SH-SY5Y (cell line): Measurements from ENCODE around the gene CES3.

Experiments
- GATA2 ChIP-seq: IDR thresholded peaks from 2 replicates; pipeline ENCODE4 v1.6.1; 2011; ENCODE audit warnings: mild to moderate bottlenecking, low read depth, low read length
- GATA3 ChIP-seq: IDR thresholded peaks from 2 replicates; pipeline ENCODE4 v1.6.1; 2011; ENCODE audit warnings: low read depth, mild to moderate bottlenecking, low read length, moderate library complexity

DNA sequence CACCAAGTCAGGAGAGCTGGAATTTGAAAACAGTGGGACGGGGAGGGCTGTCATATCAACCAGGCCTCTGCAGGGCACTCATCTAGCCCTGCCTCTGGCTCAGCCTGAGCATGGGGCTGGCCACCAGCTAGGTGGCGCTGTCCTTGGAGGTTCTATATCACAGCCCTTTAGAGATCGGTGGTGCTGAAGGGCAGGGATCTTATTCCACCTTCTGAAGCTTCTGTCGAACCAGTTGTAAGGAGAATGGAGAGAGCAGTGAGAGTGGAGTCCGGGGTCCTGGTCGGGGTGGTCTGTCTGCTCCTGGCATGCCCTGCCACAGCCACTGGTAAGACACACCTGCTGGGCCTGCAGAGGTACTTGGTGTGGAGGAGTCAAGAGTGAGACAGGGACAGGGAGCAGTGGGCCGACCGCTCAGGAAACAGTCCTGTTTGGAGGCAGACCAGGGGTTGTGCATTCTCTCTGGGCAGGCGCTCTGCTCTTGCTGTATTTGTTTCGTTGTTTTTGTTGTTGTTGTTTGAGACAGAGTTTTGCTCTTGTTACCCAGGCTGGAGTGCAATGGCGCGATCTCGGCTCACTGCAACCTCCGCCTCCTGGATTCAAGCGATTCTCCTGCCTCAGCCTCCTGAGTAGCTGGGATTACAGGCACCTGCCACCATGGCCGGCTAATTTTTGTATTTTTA lies at the start of gene CES3:
- TF ChIP-seq GATA2 (no peak), GATA3 (no peak)
